Calu3 (cell line): ENCODE data around the gene RMRP. TPM values are rescaled to one million over a fixed set of nuclear protein-coding genes. Genes with fewer than 3 reads are reported as not detected.

ENCODE experiments used
- BruUV-seq: library from RNA; stranded (reverse); fragments of 400-500 nt; replicated peaks from 2 replicates; lab custom pipeline; 2021; lab: Mats Ljungman, UMichigan
- CTCF ChIA-PET: fragments of 300-600 bp; sonication (Branson Sonifier 250); formaldehyde crosslinking; loops from one replicate; lab custom pipeline; 2022; ENCODE audit warnings: antibody characterized with exemption; lab: Charles Lee
- DNase-seq: peaks from one replicate; pipeline ENCODE4 v3.0.0; 2022
- H3K27ac Mint-ChIP-seq: one replicate; pipeline ENCODE4 v1.8.0; 2022; ENCODE audit warnings: mixed read lengths; ENCODE audit not compliant: unreplicated experiment
- H3K27me3 Mint-ChIP-seq: one replicate; pipeline ENCODE4 v1.8.0; 2022; ENCODE audit warnings: mixed read lengths; ENCODE audit not compliant: unreplicated experiment
- H3K36me3 Mint-ChIP-seq: one replicate; pipeline ENCODE4 v1.8.0; 2022; ENCODE audit warnings: mild to moderate bottlenecking, moderate library complexity, mixed read lengths; ENCODE audit not compliant: insufficient read depth, unreplicated experiment
- H3K4me1 Mint-ChIP-seq: one replicate; pipeline ENCODE4 v1.8.0; 2022; ENCODE audit warnings: mild to moderate bottlenecking, low read depth, mixed read lengths; ENCODE audit not compliant: unreplicated experiment
- H3K4me3 Mint-ChIP-seq: one replicate; pipeline ENCODE4 v1.8.0; 2022; ENCODE audit warnings: mild to moderate bottlenecking, low read depth, moderate library complexity, mixed read lengths; ENCODE audit not compliant: unreplicated experiment
- H3K9me3 Mint-ChIP-seq: one replicate; pipeline ENCODE4 v1.8.0; 2022; ENCODE audit warnings: low read depth, mixed read lengths; ENCODE audit not compliant: unreplicated experiment
- intact Hi-C: fragments of 100-400 bp; cut with micrococcal nuclease; formaldehyde crosslinking; loops from one replicate; pipeline ENCODE4 v1.10.0; 2022; ENCODE audit not compliant: unreplicated experiment
- total RNA-seq: library from RNA; stranded (reverse); gene quantifications from 2 replicates; pipeline ENCODE4 v1.2.3, GENCODE V29; 2022
- TF ChIP-seq, protein P1 (sequence below): fragments of 200-600 bp; IDR thresholded peaks from one replicate; pipeline ENCODE4 v1.8.0; 2022; ENCODE audit warnings: antibody characterized with exemption; ENCODE audit not compliant: unreplicated experiment

RMRP gene
- total RNA-seq, 1 experiment from 2014 or later: 8,471 TPM

DNA sequence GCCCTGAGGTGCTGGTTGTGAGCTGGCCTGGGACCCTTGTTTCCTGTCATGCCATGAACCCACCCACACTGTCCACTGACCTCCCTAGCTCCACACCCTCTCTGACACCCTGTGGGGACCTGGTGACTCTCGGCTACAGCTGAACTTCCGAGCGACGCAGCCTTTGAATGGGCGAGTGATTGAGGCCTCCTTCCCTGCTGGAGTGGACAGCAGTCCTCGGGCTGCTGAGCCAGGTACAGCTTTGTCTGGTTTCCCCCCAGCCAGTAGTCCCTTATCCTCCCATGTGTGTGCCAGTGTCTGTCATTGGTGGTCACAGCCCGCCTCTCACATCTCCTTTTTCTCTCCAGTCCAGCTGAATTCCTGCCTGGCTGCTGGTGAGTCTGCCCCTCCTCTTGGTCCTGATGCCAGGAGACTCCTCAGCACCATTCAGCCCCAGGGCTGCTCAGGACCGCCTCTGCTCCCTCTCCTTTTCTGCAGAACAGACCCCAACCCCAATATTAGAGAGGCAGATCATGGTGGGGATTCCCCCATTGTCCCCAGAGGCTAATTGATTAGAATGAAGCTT is 22.0 kb upstream of the RMRP start:
- no peak for DNase-seq
- Mint-ChIP-seq H3K4me1 (peaks cover 8% of the 10 kb centered on the region), H3K27ac (no peak overlapping the region), H3K36me3 (peaks cover 18% of the 10 kb centered on the region), H3K27me3 (no peaks in the 10 kb centered on the region), H3K9me3 (no peaks in the 10 kb centered on the region), H3K4me3 (no peak overlapping the region)
- CTCF ChIA-PET: interaction anchor here (1.1 kb wide), 1 partner anchor 17 kb away, joined by 4 read pairs; no protein-coding TSS in a partner anchor
- no TSS peak for BruUV-seq
- TF ChIP-seq, protein P1, sequence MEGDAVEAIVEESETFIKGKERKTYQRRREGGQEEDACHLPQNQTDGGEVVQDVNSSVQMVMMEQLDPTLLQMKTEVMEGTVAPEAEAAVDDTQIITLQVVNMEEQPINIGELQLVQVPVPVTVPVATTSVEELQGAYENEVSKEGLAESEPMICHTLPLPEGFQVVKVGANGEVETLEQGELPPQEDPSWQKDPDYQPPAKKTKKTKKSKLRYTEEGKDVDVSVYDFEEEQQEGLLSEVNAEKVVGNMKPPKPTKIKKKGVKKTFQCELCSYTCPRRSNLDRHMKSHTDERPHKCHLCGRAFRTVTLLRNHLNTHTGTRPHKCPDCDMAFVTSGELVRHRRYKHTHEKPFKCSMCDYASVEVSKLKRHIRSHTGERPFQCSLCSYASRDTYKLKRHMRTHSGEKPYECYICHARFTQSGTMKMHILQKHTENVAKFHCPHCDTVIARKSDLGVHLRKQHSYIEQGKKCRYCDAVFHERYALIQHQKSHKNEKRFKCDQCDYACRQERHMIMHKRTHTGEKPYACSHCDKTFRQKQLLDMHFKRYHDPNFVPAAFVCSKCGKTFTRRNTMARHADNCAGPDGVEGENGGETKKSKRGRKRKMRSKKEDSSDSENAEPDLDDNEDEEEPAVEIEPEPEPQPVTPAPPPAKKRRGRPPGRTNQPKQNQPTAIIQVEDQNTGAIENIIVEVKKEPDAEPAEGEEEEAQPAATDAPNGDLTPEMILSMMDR: no peak
- intact Hi-C loops: no loop called here

DNA sequence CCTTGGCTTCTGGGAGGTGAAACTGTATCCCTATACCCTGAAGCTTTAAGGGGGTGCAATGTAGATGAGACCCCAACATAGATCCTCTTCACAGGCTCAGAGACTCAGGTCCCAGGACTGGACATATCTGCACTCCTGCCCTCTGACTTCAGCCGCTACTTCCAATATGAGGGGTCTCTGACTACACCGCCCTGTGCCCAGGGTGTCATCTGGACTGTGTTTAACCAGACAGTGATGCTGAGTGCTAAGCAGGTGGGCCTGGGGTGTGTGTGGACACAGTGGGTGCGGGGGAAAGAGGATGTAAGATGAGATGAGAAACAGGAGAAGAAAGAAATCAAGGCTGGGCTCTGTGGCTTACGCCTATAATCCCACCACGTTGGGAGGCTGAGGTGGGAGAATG is 21.3 kb upstream of the RMRP start:
- CTCF ChIA-PET: no interaction called here
- BruUV-seq: no TSS peak
- Mint-ChIP-seq H3K27me3 (no peaks in the 10 kb centered on the region), H3K36me3 (peaks cover 11% of the 10 kb centered on the region), H3K4me3 (no peak overlapping the region), H3K9me3 (no peaks in the 10 kb centered on the region), H3K27ac (no peak overlapping the region), H3K4me1 (peaks cover 12% of the 10 kb centered on the region)
- intact Hi-C loops: no loop called here
- no peak for DNase-seq
- TF ChIP-seq, protein P1: no peak

DNA sequence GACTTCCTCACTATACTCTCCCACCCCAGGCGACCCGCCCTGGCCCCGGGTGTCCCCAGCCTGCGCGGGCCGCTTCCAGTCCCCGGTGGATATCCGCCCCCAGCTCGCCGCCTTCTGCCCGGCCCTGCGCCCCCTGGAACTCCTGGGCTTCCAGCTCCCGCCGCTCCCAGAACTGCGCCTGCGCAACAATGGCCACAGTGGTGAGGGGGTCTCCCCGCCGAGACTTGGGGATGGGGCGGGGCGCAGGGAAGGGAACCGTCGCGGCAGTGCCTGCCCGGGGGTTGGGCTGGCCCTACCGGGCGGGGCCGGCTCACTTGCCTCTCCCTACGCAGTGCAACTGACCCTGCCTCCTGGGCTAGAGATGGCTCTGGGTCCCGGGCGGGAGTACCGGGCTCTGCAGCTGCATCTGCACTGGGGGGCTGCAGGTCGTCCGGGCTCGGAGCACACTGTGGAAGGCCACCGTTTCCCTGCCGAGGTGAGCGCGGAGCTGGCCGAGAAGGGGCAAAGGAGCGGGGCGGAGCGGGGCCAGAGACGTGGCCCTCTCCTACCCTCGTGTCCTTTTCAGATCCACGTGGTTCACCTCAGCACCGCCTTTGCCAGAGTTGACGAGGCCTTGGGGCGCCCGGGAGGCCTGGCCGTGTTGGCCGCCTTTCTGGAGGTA is 18.0 kb upstream of the RMRP start:
- DNase-seq: no peak
- CTCF ChIA-PET: no interaction called here
- no peaks in the 10 kb centered on the region for H3K9me3 Mint-ChIP-seq
- BruUV-seq: no TSS peak
- H3K36me3 Mint-ChIP-seq: peaks cover 5% of the 10 kb centered on the region
- H3K27me3 Mint-ChIP-seq: no peaks in the 10 kb centered on the region
- H3K4me3 Mint-ChIP-seq: no peak overlapping the region
- peaks cover 23% of the 10 kb centered on the region for H3K4me1 Mint-ChIP-seq
- intact Hi-C loops: no loop called here
- TF ChIP-seq, protein P1: no peak
- H3K27ac Mint-ChIP-seq: no peak overlapping the region

DNA sequence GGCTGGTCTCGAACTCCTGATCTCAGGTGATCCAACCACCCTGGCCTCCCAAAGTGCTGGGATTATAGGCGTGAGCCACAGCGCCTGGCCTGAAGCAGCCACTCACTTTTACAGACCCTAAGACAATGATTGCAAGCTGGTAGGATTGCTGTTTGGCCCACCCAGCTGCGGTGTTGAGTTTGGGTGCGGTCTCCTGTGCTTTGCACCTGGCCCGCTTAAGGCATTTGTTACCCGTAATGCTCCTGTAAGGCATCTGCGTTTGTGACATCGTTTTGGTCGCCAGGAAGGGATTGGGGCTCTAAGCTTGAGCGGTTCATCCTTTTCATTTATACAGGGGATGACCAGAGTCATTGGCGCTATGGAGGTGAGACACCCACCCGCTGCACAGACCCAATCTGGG is 17.4 kb upstream of the RMRP start:
- DNase-seq: no peak
- H3K27me3 Mint-ChIP-seq: no peaks in the 10 kb centered on the region
- no peaks in the 10 kb centered on the region for H3K9me3 Mint-ChIP-seq
- H3K4me1 Mint-ChIP-seq: peaks cover 23% of the 10 kb centered on the region
- intact Hi-C loops: no loop called here
- H3K36me3 Mint-ChIP-seq: peaks cover 5% of the 10 kb centered on the region
- BruUV-seq: no TSS peak
- TF ChIP-seq, protein P1: no peak
- H3K4me3 Mint-ChIP-seq: no peak overlapping the region
- CTCF ChIA-PET: interaction anchor here (0.6 kb wide), 1 partner anchor 13 kb away, joined by 3 read pairs; no protein-coding TSS in a partner anchor
- no peak overlapping the region for H3K27ac Mint-ChIP-seq
